ENCODE data around the gene ADH7. TPM values are rescaled to one million over a fixed set of nuclear protein-coding genes. Genes with fewer than 3 reads are reported as not detected.

ADH7 gene
- total and polyA plus RNA-seq, 2 of the 8 experiments (the other 6 are each of a cell fraction or from before 2014, with no cell fraction given): not detected

GRCh38 chr4:99463566-99463965, 28.4 kb upstream of the ADH7 start (continued):
- TF ChIP-seq CBX5 (IDR thresholded peaks at IDR 0.05; ENCODE audit: low read depth, low read length) (no peak), FOSL1 (IDR thresholded peaks at IDR 0.05; ENCODE audit: insufficient read depth, low read depth, low read length) (no peak), EP300 (IDR thresholded peaks at IDR 0.05; ENCODE audit: borderline replicate concordance in 1 of 2, low read depth in 2 of 2, low read length in 2 of 2) (no peak), TAF7 (optimal IDR thresholded peaks at IDR 0.05; ENCODE audit: borderline replicate concordance, low read depth, low read length) (no peak), CBX8 (IDR thresholded peaks at IDR 0.05; ENCODE audit: borderline replicate concordance, low read depth, low read length) (no peak), TEAD4 (IDR thresholded peaks at IDR 0.05; ENCODE audit: low read depth, low read length) (no peak), TCF12 (IDR thresholded peaks at IDR 0.05; ENCODE audit: low read depth, low read length) (no peak), SP2 (IDR thresholded peaks at IDR 0.05; ENCODE audit: low read length) (no peak), JUN (IDR thresholded peaks at IDR 0.05; ENCODE audit: low read depth, low read length) (no peak)

All from H1 (cell line).